ENCODE measurements around the gene ASB4. TPM values are rescaled to one million over a fixed set of nuclear protein-coding genes. Genes with fewer than 3 reads are reported as not detected.

The ASB4 gene
- polyA plus RNA-seq, 1 experiment: 0.06 TPM

- CTCF ChIA-PET: interaction anchor here (1.2 to 3.0 kb wide), 5 partner anchors 14 to 131 kb away, joined by 3 to 12 read pairs (median 6); no protein-coding TSS in a partner anchor
- POLR2A ChIA-PET: no interaction called here
- TF ChIP-seq CTCF (IDR thresholded peaks at IDR 0.05; ENCODE audit: low read depth, low read length): no peak
- no peak for DNase-seq (ENCODE audit: low read depth, low spot score)
- no peaks in the 10 kb centered on the region for H3K9me3 ChIP-seq (ENCODE audit: control insufficient read depth, insufficient read depth, low read length)
- H3K27me3 ChIP-seq (ENCODE audit: control insufficient read depth, insufficient read depth, low read length): no peaks in the 10 kb centered on the region
- H3K4me3 ChIP-seq (ENCODE audit: low read depth, low read length): no peak overlapping the region
- H3K27ac ChIP-seq (ENCODE audit: low read depth, low read length): no peak overlapping the region
Observed at GRCh38 chr7:95558864-95559263, 73.1 kb downstream of the ASB4 start.

- H3K4me3 ChIP-seq (ENCODE audit: low read depth, low read length): no peak overlapping the region
- no peaks in the 10 kb centered on the region for H3K9me3 ChIP-seq (ENCODE audit: control insufficient read depth, insufficient read depth, low read length)
- ChIA-PET CTCF (interaction anchor here (0.9 to 3.0 kb wide), 2 partner anchors 16 to 130 kb away, joined by 4 to 11 read pairs; no protein-coding TSS in a partner anchor), POLR2A (no interaction called here)
- H3K27ac ChIP-seq (ENCODE audit: low read depth, low read length): no peak overlapping the region
- no peak for DNase-seq (ENCODE audit: low read depth, low spot score)
- TF ChIP-seq CTCF (IDR thresholded peaks at IDR 0.05; ENCODE audit: low read depth, low read length): no peak
- no peaks in the 10 kb centered on the region for H3K27me3 ChIP-seq (ENCODE audit: control insufficient read depth, insufficient read depth, low read length)
Observed at GRCh38 chr7:95560674-95561073, 74.9 kb downstream of the ASB4 start.

GRCh38 chr7:95569720-95570119 lies 84.0 kb downstream of the ASB4 start:
- no peak overlapping the region for H3K4me3 ChIP-seq (ENCODE audit: low read depth, low read length)
- POLR2A ChIA-PET: no interaction called here
- no peak for TF ChIP-seq CTCF (IDR thresholded peaks at IDR 0.05; ENCODE audit: low read depth, low read length)
- H3K27me3 ChIP-seq (ENCODE audit: control insufficient read depth, insufficient read depth, low read length): no peaks in the 10 kb centered on the region
- no peaks in the 10 kb centered on the region for H3K9me3 ChIP-seq (ENCODE audit: control insufficient read depth, insufficient read depth, low read length)
- no peak for DNase-seq (ENCODE audit: low read depth, low spot score)
- CTCF ChIA-PET: interaction anchor here (0.5 to 0.9 kb wide), 2 partner anchors 25 to 120 kb away, joined by 3 read pairs; no protein-coding TSS in a partner anchor
- H3K27ac ChIP-seq (ENCODE audit: low read depth, low read length): no peak overlapping the region

- no peaks in the 10 kb centered on the region for H3K9me3 ChIP-seq (ENCODE audit: control insufficient read depth, insufficient read depth, low read length)
- ChIA-PET POLR2A (no interaction called here), CTCF (no interaction called here)
Observed at GRCh38 chr7:95577137-95577536, 91.4 kb downstream of the ASB4 start.

More at GRCh38 chr7:95577137-95577536, 91.4 kb downstream of the ASB4 start:
- Histone ChIP-seq H3K4me3 (ENCODE audit: low read depth, low read length) (no peak overlapping the region), H3K27ac (ENCODE audit: low read depth, low read length) (no peak overlapping the region), H3K27me3 (ENCODE audit: control insufficient read depth, insufficient read depth, low read length) (no peaks in the 10 kb centered on the region)
- TF ChIP-seq CTCF (IDR thresholded peaks at IDR 0.05; ENCODE audit: low read depth, low read length): no peak
- DNase-seq (ENCODE audit: low read depth, low spot score): no peak
